ENCODE measurements around the gene C18orf54.

C18orf54 gene

GRCh38 chr18:54358495-54359040 lies 862 bp downstream of the C18orf54 start:
- Histone ChIP-seq H3K36me3 (no peaks in the 10 kb centered on the region), H3K27me3 (no peaks in the 10 kb centered on the region), H3K9me3 (no peaks in the 10 kb centered on the region), H3K4me1 (no peaks in the 10 kb centered on the region), H3K4me3 (ENCODE audit: low read depth, low read length) (peak overlapping the region; percentile 85)
- DNase-seq: no peak
- TF ChIP-seq CTCF (IDR thresholded peaks at IDR 0.05; ENCODE audit: low read depth, low read length): no peak

- H3K9me3 ChIP-seq: no peaks in the 10 kb centered on the region
- H3K4me1 ChIP-seq: no peaks in the 10 kb centered on the region
- H3K4me3 ChIP-seq (ENCODE audit: low read depth, low read length): peak overlapping the region; percentile 85
- no peaks in the 10 kb centered on the region for H3K36me3 ChIP-seq
- no peaks in the 10 kb centered on the region for H3K27me3 ChIP-seq
- no peak for DNase-seq
- TF ChIP-seq CTCF (IDR thresholded peaks at IDR 0.05; ENCODE audit: low read depth, low read length): no peak
These were observed 1.5 kb downstream of the C18orf54 start for GRCh38 chr18:54359233-54359632.

GRCh38 chr18:54360406-54360805 lies 2.7 kb downstream of the C18orf54 start:
- no peaks in the 10 kb centered on the region for H3K9me3 ChIP-seq
- no peaks in the 10 kb centered on the region for H3K36me3 ChIP-seq
- H3K27me3 ChIP-seq: no peaks in the 10 kb centered on the region
- H3K4me1 ChIP-seq: no peaks in the 10 kb centered on the region
- no peak for DNase-seq
- no peak overlapping the region for H3K4me3 ChIP-seq (ENCODE audit: low read depth, low read length)
- TF ChIP-seq CTCF (IDR thresholded peaks at IDR 0.05; ENCODE audit: low read depth, low read length): no peak

- Histone ChIP-seq H3K9me3 (no peaks in the 10 kb centered on the region), H3K4me1 (no peaks in the 10 kb centered on the region), H3K27me3 (no peaks in the 10 kb centered on the region), H3K36me3 (no peaks in the 10 kb centered on the region), H3K4me3 (ENCODE audit: low read depth, low read length) (no peak overlapping the region)
- DNase-seq: no peak
- no peak for TF ChIP-seq CTCF (IDR thresholded peaks at IDR 0.05; ENCODE audit: low read depth, low read length)
These were observed 20.4 kb downstream of the C18orf54 start for GRCh38 chr18:54378057-54378456.

- Histone ChIP-seq H3K36me3 (no peaks in the 10 kb centered on the region), H3K9me3 (no peaks in the 10 kb centered on the region), H3K4me3 (ENCODE audit: low read depth, low read length) (no peak overlapping the region), H3K4me1 (no peaks in the 10 kb centered on the region), H3K27me3 (no peaks in the 10 kb centered on the region)
- DNase-seq: no peak
- TF ChIP-seq CTCF (IDR thresholded peaks at IDR 0.05; ENCODE audit: low read depth, low read length): no peak
These were observed 23.9 kb downstream of the C18orf54 start for GRCh38 chr18:54381640-54382039.

- Histone ChIP-seq H3K9me3 (no peaks in the 10 kb centered on the region), H3K36me3 (no peaks in the 10 kb centered on the region), H3K27me3 (no peaks in the 10 kb centered on the region), H3K4me1 (no peaks in the 10 kb centered on the region), H3K4me3 (ENCODE audit: low read depth, low read length) (no peak overlapping the region)
- TF ChIP-seq CTCF (IDR thresholded peaks at IDR 0.05; ENCODE audit: low read depth, low read length): no peak
- no peak for DNase-seq
These were observed 24.4 kb downstream of the C18orf54 start for GRCh38 chr18:54382076-54382475.

All from BE2C (cell line).